ENCODE results near the gene LIPT2.

LIPT2 gene

GRCh38 chr11:74444173-74444826 lies 49.2 kb downstream of the LIPT2 start:
- DNase-seq (ENCODE audit: low read depth, low spot score): no peak
- H3K4me3 ChIP-seq (ENCODE audit: low read length): no peak overlapping the region

- H3K4me3 ChIP-seq (ENCODE audit: low read length): no peak overlapping the region
- DNase-seq (ENCODE audit: low read depth, low spot score): no peak
These were observed 50.3 kb downstream of the LIPT2 start for GRCh38 chr11:74443071-74443864.

- no peak for DNase-seq (ENCODE audit: low read depth, low spot score)
- no peak overlapping the region for H3K4me3 ChIP-seq (ENCODE audit: low read length)
These were observed 50.9 kb downstream of the LIPT2 start for GRCh38 chr11:74442636-74443035.
